Hepatocyte (in vitro differentiated cells): ENCODE measurements around the gene IL12A. TPM values are rescaled to one million over a fixed set of nuclear protein-coding genes. Genes with fewer than 3 reads are reported as not detected.

ENCODE experiments used
- DNase-seq: peaks from one replicate; pipeline ENCODE4 v3.0.0-alpha.2; 2016; ENCODE audit warnings: low spot score
- H2AFZ ChIP-seq: fragments of 200-600 bp; sonication (generic); 2 replicates; pipeline ENCODE4 v1.6.0; 2016; ENCODE audit warnings: antibody characterized with exemption, mild to moderate bottlenecking
- H3K27ac ChIP-seq: fragments of 200-600 bp; sonication (generic); 2 replicates; pipeline ENCODE4 v1.5.1; 2016; ENCODE audit warnings: mild to moderate bottlenecking
- H3K27me3 ChIP-seq: fragments of 200-600 bp; sonication (generic); 2 replicates; pipeline ENCODE4 v1.6.1; 2016
- H3K36me3 ChIP-seq: fragments of 200-600 bp; sonication (generic); replicated peaks from 2 replicates; pipeline ENCODE4 v1.5.1; 2016; ENCODE audit warnings: low read depth; ENCODE audit not compliant: insufficient read depth
- H3K4me1 ChIP-seq: fragments of 200-600 bp; sonication (generic); 2 replicates; pipeline ENCODE4 v1.5.1; 2016; ENCODE audit warnings: mild to moderate bottlenecking, moderate library complexity; ENCODE audit not compliant: insufficient read depth
- H3K4me2 ChIP-seq: fragments of 200-600 bp; sonication (generic); 2 replicates; pipeline ENCODE4 v1.6.0; 2016
- H3K4me3 ChIP-seq: fragments of 200-600 bp; sonication (generic); 2 replicates; pipeline ENCODE4 v1.5.1; 2016; ENCODE audit warnings: mild to moderate bottlenecking
- H3K79me2 ChIP-seq: fragments of 200-600 bp; sonication (generic); 2 replicates; pipeline ENCODE4 v1.6.0; 2017; ENCODE audit warnings: mild to moderate bottlenecking
- H3K9me2 ChIP-seq: fragments of 200-600 bp; sonication (generic); replicated peaks from 2 replicates; pipeline ENCODE4 v1.6.0; 2017; ENCODE audit warnings: mild to moderate bottlenecking; ENCODE audit not compliant: insufficient read depth
- H3K9me3 ChIP-seq: fragments of 200-600 bp; sonication (generic); 2 replicates; pipeline ENCODE4 v1.5.1; 2016; ENCODE audit warnings: low read depth, mild to moderate bottlenecking
- H4K20me1 ChIP-seq: fragments of 200-600 bp; sonication (generic); 2 replicates; pipeline ENCODE4 v1.6.0; 2016; ENCODE audit warnings: mild to moderate bottlenecking; ENCODE audit not compliant: insufficient read depth, poor library complexity, severe bottlenecking
- CTCF ChIP-seq: fragments of 200-600 bp; sonication (generic); IDR thresholded peaks from 2 replicates; pipeline ENCODE4 v1.5.1; 2016; ENCODE audit warnings: antibody characterized with exemption, mild to moderate bottlenecking; ENCODE audit not compliant: poor library complexity
- EZH2 ChIP-seq: fragments of 200-600 bp; sonication (generic); IDR thresholded peaks from 2 replicates; pipeline ENCODE4 v1.6.1; 2016; ENCODE audit warnings: antibody characterized with exemption, mild to moderate bottlenecking, borderline replicate concordance
- EZH2phosphoT487 ChIP-seq: fragments of 200-600 bp; sonication (generic); IDR thresholded peaks from one replicate; pipeline ENCODE4 v1.6.1; 2018; ENCODE audit warnings: antibody characterized with exemption, mild to moderate bottlenecking, low read depth, moderate library complexity; ENCODE audit not compliant: unreplicated experiment, severe bottlenecking
- WGBS: methylation state at CpG from one replicate; pipeline ENCODE4 v1.1.6; 2016; ENCODE audit warnings: low lambda C conversion rate; ENCODE audit errors: missing lambda C conversion rate; 5-methylcytosine and 5-hydroxymethylcytosine counted together
- polyA plus RNA-seq: library from polyadenylated mRNA; unstranded; fragments of >200 nt; fragmentation: Nextera tagmentation; extraction: Ambion mirVana; gene quantifications from 2 replicates; pipeline ENCODE4 v1.2.1, GENCODE V29; 2016
- total RNA-seq: library from RNA; depleted of rRNA; stranded (reverse); fragments of >200 nt; gene quantifications from 2 replicates; pipeline ENCODE4 v1.2.3, GENCODE V29; 2014

The IL12A gene
- total and polyA plus RNA-seq, 2 experiments from 2014 or later = 0.86 to 1.0 TPM

DNA sequence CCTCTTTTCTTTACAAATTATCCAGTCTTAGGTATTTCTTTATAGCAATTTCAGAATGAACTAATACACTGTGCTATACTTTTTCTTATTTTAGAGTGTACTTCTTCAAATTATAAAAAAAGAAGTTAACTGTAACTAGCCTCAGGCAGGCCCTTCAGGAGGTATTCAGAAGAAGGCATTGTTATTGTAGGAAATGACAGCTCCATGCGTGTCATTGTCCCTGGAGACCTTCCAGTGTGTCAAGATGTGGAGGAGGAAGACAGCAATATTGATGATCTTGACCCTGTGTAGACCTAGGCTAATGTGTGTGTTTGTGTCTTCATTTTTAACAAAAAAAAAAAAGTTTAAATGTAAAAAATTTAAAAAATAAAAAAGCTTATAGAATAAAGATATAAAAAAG lies 55.5 kb downstream of the IL12A start:
- Histone ChIP-seq H3K27ac (no peak overlapping the region), H3K9me3 (no peaks in the 10 kb centered on the region), H4K20me1 (no peaks in the 10 kb centered on the region), H3K4me1 (peaks cover 1% of the 10 kb centered on the region), H3K36me3 (no peaks in the 10 kb centered on the region), H3K9me2 (no peaks in the 10 kb centered on the region), H3K79me2 (no peaks in the 10 kb centered on the region), H2AFZ (no peak overlapping the region), H3K4me3 (no peak overlapping the region), H3K27me3 (peaks cover 21% of the 10 kb centered on the region), H3K4me2 (no peak overlapping the region)
- no peak for DNase-seq
- whole genome bisulfite sequencing = 89% methylated on average over 1 of the region's 1 CpG
- no peak for TF ChIP-seq EZH2
- TF ChIP-seq CTCF = no peak
- no peak for TF ChIP-seq EZH2phosphoT487

Other genes starting within 250 kb of the IL12A start
- 3.8 and 12.6 TPM in 2 replicates for gene SCHIP1, start 149.0 kb upstream of the IL12A start, total RNA-seq
- 4.3 and 5.2 TPM in 2 replicates for gene SCHIP1, start 149.0 kb upstream of the IL12A start, polyA plus RNA-seq
- 0.32 and 0.47 TPM in 2 replicates for gene C3orf80, start 236.6 kb downstream of the IL12A start, total RNA-seq
- 0.46 and 0.55 TPM in 2 replicates for gene C3orf80, start 236.6 kb downstream of the IL12A start, polyA plus RNA-seq